HG03139 (cell line): ENCODE data around the gene KAT6B.

ENCODE experiments used
- ATAC-seq: cut with Tn5 transposase; IDR thresholded peaks from one replicate; pipeline ENCODE4 v1.9.1; 2021; ENCODE audit not compliant: unreplicated experiment

Gene KAT6B

GRCh38 chr10:75061709-75062505 lies 235.5 kb downstream of the KAT6B start:
- ATAC-seq, result no peak

GRCh38 chr10:75062506-75063299 lies 236.3 kb downstream of the KAT6B start:
- no peak for ATAC-seq

DNA sequence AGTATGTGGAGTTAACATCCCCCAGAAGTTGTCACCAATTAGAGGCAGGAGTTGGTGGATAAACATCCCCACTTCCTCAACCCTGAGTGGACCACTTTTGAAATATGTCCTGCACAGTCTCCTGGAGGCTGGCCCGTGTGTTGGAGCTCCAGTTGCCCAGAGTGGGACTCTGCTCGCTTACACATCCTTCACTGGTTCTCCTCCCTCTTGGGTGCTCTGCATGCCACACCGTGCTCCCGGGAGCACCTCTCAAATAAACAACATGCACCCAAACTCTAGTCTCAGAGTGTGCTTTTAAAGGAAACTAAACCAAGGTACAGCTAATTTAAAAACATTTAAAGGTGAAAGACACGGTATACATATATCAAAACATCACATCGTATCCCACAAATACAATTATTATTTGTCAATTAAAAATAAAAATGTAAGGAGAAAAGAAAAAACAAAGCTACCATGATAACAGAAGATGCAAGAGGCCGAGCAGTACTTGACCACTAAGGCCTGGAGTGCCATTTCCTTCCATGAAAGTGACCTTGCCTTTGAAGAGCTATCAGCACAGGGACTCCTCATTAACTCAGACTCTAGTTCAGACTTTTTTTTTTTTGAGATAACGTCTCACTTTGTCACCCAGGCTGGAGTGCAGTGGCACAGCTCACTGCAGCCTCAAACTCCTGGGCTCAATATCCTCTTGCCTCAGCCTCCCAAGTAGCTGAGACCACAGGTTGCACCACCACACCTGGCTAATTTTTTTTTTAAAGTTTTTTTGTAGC lies 237.2 kb downstream of the KAT6B start:
- ATAC-seq, result no peak

GRCh38 chr10:75065076-75065475 lies 238.7 kb downstream of the KAT6B start:
- no peak for ATAC-seq

GRCh38 chr10:75066271-75066670 lies 239.9 kb downstream of the KAT6B start:
- no peak for ATAC-seq

GRCh38 chr10:75067272-75067671 lies 240.9 kb downstream of the KAT6B start:
- ATAC-seq, result no peak

GRCh38 chr10:75068523-75068922 lies 242.1 kb downstream of the KAT6B start:
- no peak for ATAC-seq

DNA sequence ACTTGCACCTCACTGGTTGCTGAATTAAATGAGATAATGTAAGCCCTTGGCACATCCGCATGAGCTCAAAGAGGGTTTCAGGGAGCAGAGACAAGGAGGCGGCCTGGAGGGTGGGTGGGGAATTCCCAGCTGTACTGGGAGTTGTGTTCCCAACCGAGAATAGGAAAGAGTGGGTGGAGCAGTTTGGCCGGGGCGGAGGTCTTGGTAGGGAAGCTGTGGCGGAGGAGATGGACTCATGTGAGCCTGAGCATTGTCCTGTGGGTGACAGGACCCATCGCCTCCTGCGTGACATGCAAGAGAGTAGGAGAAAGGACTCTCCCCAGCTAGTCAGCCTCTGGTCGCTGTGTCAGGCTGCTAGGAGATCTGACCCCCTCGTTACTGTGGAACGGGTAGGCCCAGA lies 244.1 kb downstream of the KAT6B start:
- no peak for ATAC-seq

- ATAC-seq, result no peak
Measured at GRCh38 chr10:75070961-75071428, 244.6 kb downstream of the KAT6B start.

GRCh38 chr10:75071756-75072155 lies 245.4 kb downstream of the KAT6B start:
- ATAC-seq, result no peak

- no peak for ATAC-seq
Measured at GRCh38 chr10:75072727-75073126, 246.3 kb downstream of the KAT6B start.

DNA sequence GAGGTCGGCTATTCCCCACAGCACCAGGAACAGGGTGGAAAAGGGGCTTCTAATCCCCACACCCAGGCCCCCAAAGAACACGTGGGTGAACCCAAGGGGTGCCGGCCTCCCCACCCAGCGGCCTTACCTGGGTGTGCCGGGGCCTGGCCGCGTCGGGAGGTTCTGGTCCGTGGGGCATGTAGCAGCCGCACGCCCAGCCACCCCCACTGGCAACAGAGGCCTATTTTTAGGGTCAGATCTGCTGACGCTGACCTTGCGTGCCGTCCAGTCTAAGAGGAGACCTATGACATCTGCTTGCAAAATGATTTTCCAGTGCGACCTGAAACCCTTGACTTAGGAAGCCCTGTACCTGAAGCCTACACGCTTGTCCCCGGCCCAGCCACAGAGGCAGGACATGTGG lies 247.0 kb downstream of the KAT6B start:
- no peak for ATAC-seq

- no peak for ATAC-seq
Measured at GRCh38 chr10:75074711-75075445, 248.5 kb downstream of the KAT6B start.

DNA sequence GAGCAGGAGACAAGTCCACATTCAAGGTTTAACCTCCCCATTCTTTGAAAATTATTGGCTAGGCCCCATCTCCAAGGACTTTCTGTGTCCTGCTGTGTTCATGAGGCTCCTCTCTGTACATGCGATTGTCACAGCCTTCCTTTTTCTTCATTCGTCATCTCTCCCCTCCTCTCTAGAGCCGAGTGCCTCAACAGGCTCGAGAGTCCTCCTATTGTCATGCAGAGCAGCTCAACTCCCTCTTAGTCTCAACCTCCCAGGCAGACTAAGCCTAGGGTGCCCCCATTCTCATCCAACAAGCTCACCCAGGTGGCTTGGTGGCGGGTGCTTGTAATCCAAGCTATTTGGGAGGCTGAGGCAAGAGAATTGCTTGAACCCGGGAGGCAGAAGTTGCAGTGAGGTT lies 249.9 kb downstream of the KAT6B start:
- no peak for ATAC-seq

GRCh38 chr10:75079436-75080083 lies 253.2 kb downstream of the KAT6B start:
- ATAC-seq, result no peak

DNA sequence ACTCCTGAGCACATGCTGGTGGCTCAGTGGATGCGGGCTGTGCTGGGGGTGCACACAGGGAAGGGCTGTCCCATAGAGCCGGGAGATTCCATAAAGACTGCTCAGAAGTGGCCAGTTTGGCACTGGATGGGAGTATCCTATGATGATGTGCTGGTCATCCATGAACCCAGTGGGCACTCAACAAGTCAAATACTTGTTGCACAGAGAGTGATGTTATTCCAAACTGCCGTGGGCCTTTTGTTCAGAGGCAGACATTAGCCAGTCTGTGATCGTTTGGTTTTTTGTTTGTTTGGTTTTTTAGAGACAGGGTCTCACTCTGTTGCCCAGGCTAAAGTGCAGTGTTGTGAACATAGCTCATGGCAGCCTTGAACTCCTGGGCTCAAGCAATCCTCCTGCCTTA lies 254.2 kb downstream of the KAT6B start:
- no peak for ATAC-seq

DNA sequence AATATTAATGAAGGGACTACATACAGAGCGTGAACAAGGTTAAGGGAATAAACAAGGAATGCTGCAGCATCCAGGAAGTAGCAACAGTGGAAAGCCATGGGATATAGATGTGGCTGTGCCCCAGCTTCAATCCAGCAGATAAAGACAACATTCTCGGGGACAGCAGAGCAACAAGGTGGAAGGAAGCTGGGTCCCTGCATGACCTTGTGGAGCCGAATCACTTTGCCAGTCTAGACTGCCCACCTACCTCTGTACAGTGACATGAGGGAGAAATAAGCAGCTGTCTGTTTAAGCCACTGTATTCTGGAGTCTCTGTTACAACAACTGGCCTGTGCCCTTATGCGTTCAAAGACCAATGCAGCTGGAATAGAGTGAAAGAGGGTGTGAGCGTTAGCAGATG lies 255.0 kb downstream of the KAT6B start:
- no peak for ATAC-seq
